HEK293T (cell line): ENCODE results near the gene PAPSS2.

ENCODE experiments used
- CTCF ChIA-PET: fragments of 350-600 bp; formaldehyde crosslinking; extraction: SDS; loops from one replicate; lab custom pipeline; 2021; ENCODE audit warnings: antibody characterized with exemption, inconsistent platforms; lab: Yijun Ruan, JAX
- POLR2A ChIA-PET: fragments of 350-600 bp; formaldehyde crosslinking; extraction: SDS; loops from one replicate; lab custom pipeline; 2020; ENCODE audit warnings: antibody characterized with exemption, inconsistent platforms; lab: Yijun Ruan, JAX
- DNase-seq: peaks from one replicate; pipeline ENCODE4 v3.0.0; 2012; ENCODE audit warnings: mixed read lengths; ENCODE audit errors: extremely low spot score
- ARNT ChIP-seq: fragments of 450-650 bp; IDR thresholded peaks from 2 replicates; pipeline ENCODE4 v1.6.1; 2017; ENCODE audit warnings: mild to moderate bottlenecking
- BHLHE40 ChIP-seq: fragments of 450-650 bp; IDR thresholded peaks from 2 replicates; pipeline ENCODE4 v1.6.1; 2016; ENCODE audit warnings: mild to moderate bottlenecking, moderate library complexity, borderline replicate concordance
- CTBP1 ChIP-seq: fragments of 450-650 bp; IDR thresholded peaks from 2 replicates; pipeline ENCODE4 v1.6.1; 2016; ENCODE audit warnings: borderline replicate concordance
- ELF4 ChIP-seq: fragments of 450-650 bp; IDR thresholded peaks from 2 replicates; pipeline ENCODE4 v1.6.1; 2017; ENCODE audit warnings: antibody characterized with exemption
- FOXA1 ChIP-seq: fragments of 450-650 bp; IDR thresholded peaks from 2 replicates; pipeline ENCODE4 v1.6.1; 2016; ENCODE audit warnings: mild to moderate bottlenecking
- FOXK2 ChIP-seq: fragments of 450-650 bp; IDR thresholded peaks from 2 replicates; pipeline ENCODE4 v1.6.1; 2016; ENCODE audit warnings: mild to moderate bottlenecking
- FOXM1 ChIP-seq: fragments of 450-650 bp; IDR thresholded peaks from 2 replicates; pipeline ENCODE4 v1.6.1; 2017; ENCODE audit warnings: mild to moderate bottlenecking, borderline replicate concordance
- HDGF ChIP-seq: fragments of 450-650 bp; IDR thresholded peaks from 2 replicates; pipeline ENCODE4 v1.6.1; 2017; ENCODE audit warnings: antibody characterized with exemption, borderline replicate concordance
- L3MBTL2 ChIP-seq: fragments of 450-650 bp; conservative IDR thresholded peaks from 2 replicates; pipeline ENCODE4 v1.6.1; 2016; ENCODE audit warnings: mild to moderate bottlenecking
- LEF1 ChIP-seq: fragments of 450-650 bp; IDR thresholded peaks from 2 replicates; pipeline ENCODE4 v1.6.1; 2017; ENCODE audit warnings: mild to moderate bottlenecking, borderline replicate concordance
- NFRKB ChIP-seq: fragments of 450-650 bp; IDR thresholded peaks from 2 replicates; pipeline ENCODE4 v1.6.1; 2016; ENCODE audit warnings: mild to moderate bottlenecking, moderate library complexity
- SP1 ChIP-seq: fragments of 450-650 bp; IDR thresholded peaks from 2 replicates; pipeline ENCODE4 v1.6.1; 2017
- SUZ12 ChIP-seq: fragments of 450-650 bp; IDR thresholded peaks from 2 replicates; pipeline ENCODE4 v1.6.1; 2016; ENCODE audit warnings: mild to moderate bottlenecking
- TARDBP ChIP-seq: fragments of 450-650 bp; IDR thresholded peaks from 2 replicates; pipeline ENCODE4 v1.6.1; 2016
- ZNF384 ChIP-seq: fragments of 450-650 bp; IDR thresholded peaks from 2 replicates; pipeline ENCODE4 v1.6.1; 2016
- TF ChIP-seq, protein P1 (sequence below): fragments of 450-650 bp; IDR thresholded peaks from 2 replicates; pipeline ENCODE4 v1.6.1; 2016

Gene PAPSS2

DNA sequence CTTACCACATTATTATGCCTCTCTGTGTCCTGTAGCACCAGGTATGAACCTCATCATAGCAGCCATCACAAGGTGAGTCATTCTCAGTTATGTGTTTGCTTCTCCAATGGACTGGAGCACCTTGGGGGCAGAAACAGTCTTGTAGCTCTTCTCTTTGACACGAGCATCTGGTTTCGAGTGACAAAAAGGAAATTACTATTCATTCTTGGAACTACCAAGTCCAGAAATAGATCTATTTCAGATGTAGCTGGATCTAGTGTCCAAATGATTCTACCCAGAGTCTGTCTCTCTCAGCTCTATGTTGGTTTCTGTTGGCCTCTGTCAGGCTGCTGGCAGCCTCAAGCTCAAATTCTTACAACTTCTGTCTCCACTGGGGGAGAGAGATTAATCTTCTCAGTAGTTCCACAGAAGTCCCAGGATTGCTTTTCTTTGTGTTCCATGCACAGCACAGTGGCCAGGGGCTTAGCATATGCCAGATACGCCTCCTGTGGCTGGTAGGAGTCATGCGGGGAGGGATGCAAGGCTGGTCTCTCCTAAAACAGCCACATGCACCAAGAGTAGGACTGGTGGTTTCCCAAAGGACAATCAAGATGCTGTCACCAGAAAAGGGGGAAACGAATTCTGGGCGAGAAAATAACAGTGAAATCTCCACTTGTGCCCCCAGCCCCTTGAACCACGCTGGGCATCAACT lies 37.2 kb upstream of the PAPSS2 start:
- CTCF ChIA-PET = interaction anchor here (0.8 kb wide), 1 partner anchor 22 kb away, joined by 3 read pairs; no protein-coding TSS in a partner anchor
- DNase-seq = peak; percentile 40
- POLR2A ChIA-PET = no interaction called here
- no peak for TF ChIP-seq CTBP1

DNA sequence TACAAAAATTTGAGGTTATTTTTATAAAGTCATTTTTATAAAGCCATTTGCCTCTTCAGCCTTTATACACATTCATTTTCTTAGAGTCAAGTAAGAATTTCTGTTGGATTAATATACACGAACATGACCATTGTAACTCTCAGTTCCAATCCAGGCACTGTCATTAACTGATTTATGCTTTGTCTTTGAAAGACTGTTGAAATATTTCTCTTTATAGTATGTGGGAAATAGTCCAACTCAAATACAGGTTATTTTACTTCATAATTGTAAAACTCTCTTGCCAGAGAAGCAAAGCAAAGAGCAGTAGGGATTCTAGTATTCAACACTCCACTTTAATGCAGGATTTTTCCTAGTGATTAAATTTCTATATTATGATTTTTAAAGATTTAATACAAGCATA lies 36.5 kb upstream of the PAPSS2 start:
- CTCF ChIA-PET = no interaction called here

DNA sequence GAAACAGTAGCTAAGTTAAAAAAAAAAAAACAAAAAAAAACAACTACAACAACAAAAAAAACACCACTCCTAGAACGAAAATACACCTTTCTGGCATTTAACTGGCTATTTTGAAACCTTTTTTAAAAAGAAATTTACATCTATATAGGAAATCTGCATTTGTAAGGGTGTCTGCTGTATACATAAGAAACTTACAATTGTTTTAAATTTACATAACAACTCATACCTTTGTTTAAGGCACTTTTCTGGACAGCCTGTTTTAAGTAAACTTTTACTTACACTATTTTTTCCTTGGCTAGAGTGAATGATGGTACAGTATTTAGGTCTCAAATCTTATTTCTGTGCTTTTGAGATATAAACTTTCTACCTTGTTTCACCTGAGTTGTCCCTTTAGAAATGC lies 34.0 kb upstream of the PAPSS2 start:
- ChIA-PET POLR2A (no interaction called here), CTCF (no interaction called here)
- DNase-seq = no peak
- no peak for TF ChIP-seq NFRKB
- no peak for TF ChIP-seq ELF4
- TF ChIP-seq TARDBP = no peak
- no peak for TF ChIP-seq BHLHE40
- no peak for TF ChIP-seq SP1
- TF ChIP-seq FOXM1 = no peak

More for the DNA sequence above, 36.5 kb upstream of the PAPSS2 start:
- DNase-seq = no peak
- POLR2A ChIA-PET = no interaction called here
- no peak for TF ChIP-seq FOXK2
- no peak for TF ChIP-seq HDGF
- no peak for TF ChIP-seq CTBP1
- TF ChIP-seq SUZ12 = no peak
- TF ChIP-seq NFRKB = no peak
- TF ChIP-seq L3MBTL2 = no peak
- TF ChIP-seq FOXM1 = no peak
- no peak for TF ChIP-seq ELF4
- TF ChIP-seq LEF1 = no peak
- TF ChIP-seq TARDBP = no peak
- TF ChIP-seq BHLHE40 = no peak
- TF ChIP-seq ARNT = no peak
- no peak for TF ChIP-seq SP1
- no peak for TF ChIP-seq ZNF384
- no peak for TF ChIP-seq FOXA1

DNA sequence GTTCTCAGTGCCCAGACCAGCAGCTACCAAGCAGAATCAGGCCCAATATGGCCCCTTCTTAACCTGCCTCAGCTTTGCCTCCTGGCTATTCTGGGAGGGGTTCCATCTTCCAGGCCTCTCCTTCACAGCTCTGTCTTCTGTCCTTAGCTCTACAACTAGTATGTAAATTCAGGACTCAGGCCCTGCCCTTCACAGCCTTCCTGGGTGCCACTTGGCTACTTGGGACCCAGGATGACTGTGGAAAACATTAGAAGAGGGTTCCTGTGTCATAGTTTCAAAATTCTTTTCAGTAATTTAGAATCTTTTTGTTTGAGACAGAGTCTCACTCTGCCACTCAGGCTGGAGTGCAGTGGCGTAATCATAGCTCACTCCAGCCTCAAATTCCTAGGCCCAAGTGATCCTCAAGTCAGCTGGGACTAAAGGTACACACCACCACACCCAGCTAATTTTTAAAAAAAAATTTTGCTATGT lies 33.2 kb upstream of the PAPSS2 start:
- DNase-seq = no peak
- ChIA-PET POLR2A (no interaction called here), CTCF (no interaction called here)
- TF ChIP-seq NFRKB = no peak
- TF ChIP-seq LEF1 = no peak
- TF ChIP-seq BHLHE40 = no peak
- TF ChIP-seq TARDBP = no peak
- no peak for TF ChIP-seq SP1
- TF ChIP-seq HDGF = no peak
- TF ChIP-seq ARNT = no peak
- TF ChIP-seq CTBP1 = no peak
- TF ChIP-seq L3MBTL2 = no peak
- no peak for TF ChIP-seq ELF4
- TF ChIP-seq FOXM1 = no peak
- TF ChIP-seq SUZ12 = no peak
- no peak for TF ChIP-seq ZNF384
- TF ChIP-seq FOXK2 = no peak
- TF ChIP-seq, protein P1, sequence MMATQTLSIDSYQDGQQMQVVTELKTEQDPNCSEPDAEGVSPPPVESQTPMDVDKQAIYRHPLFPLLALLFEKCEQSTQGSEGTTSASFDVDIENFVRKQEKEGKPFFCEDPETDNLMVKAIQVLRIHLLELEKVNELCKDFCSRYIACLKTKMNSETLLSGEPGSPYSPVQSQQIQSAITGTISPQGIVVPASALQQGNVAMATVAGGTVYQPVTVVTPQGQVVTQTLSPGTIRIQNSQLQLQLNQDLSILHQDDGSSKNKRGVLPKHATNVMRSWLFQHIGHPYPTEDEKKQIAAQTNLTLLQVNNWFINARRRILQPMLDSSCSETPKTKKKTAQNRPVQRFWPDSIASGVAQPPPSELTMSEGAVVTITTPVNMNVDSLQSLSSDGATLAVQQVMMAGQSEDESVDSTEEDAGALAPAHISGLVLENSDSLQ = no peak
- TF ChIP-seq FOXA1 = no peak

DNA sequence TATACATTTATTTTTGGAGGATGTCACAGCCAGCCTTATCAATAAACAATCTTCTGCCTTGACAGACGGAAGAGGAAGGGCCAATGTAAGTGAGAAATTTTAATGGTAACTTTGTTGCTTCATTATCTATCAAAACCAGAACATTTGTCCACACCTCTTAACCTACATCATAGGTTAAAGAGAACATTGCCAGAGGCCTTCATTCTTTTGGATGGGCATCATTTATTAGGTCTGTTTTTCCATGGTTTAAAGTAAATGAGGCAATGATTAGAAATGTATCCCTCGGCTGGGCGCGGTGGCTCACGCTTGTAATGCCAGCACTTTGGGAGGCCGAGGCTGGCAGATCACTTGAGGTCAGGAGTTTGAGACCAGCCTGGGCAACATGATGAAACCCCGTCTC lies 29.5 kb upstream of the PAPSS2 start:
- DNase-seq = no peak
- POLR2A ChIA-PET = no interaction called here
- CTCF ChIA-PET = no interaction called here
- TF ChIP-seq L3MBTL2 (no peak), SP1 (no peak), HDGF (no peak), ARNT (no peak), ZNF384 (no peak), NFRKB (no peak), FOXK2 (no peak), CTBP1 (no peak), ELF4 (no peak), FOXM1 (no peak), TARDBP (no peak), BHLHE40 (no peak), LEF1 (no peak), FOXA1 (no peak), SUZ12 (no peak)
- TF ChIP-seq, protein P1 = no peak

DNA sequence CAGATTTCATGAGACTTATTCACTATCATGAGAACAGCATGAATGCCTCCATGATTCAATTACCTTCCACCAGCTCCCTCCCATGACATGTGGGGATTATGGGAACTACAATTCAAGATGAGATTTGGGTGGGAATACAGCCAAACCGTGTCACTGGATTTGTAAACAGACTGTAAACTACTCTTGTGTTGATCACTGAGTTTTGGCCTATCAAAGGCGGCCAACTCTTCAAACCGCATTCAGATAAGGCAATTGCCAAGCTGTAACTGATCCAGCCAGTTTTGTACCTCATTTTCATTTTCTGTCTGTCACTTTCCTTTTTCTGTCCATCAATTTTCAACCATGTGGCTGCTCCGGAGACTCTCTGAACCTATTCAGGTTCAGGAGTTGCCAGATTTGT lies 27.2 kb upstream of the PAPSS2 start:
- CTCF ChIA-PET = no interaction called here
- DNase-seq = no peak
- POLR2A ChIA-PET = no interaction called here
- TF ChIP-seq BHLHE40 = no peak
- no peak for TF ChIP-seq FOXA1
- TF ChIP-seq ZNF384 = no peak
- TF ChIP-seq NFRKB = no peak
- no peak for TF ChIP-seq LEF1
- TF ChIP-seq ARNT = no peak
- TF ChIP-seq CTBP1 = no peak
- no peak for TF ChIP-seq FOXM1
- no peak for TF ChIP-seq SP1
- TF ChIP-seq ELF4 = no peak
- no peak for TF ChIP-seq HDGF
- TF ChIP-seq, protein P1 = no peak
- TF ChIP-seq TARDBP = no peak
- no peak for TF ChIP-seq SUZ12
- TF ChIP-seq FOXK2 = no peak
